Measurements from ENCODE around the gene FBLN7.

The FBLN7 gene

DNA sequence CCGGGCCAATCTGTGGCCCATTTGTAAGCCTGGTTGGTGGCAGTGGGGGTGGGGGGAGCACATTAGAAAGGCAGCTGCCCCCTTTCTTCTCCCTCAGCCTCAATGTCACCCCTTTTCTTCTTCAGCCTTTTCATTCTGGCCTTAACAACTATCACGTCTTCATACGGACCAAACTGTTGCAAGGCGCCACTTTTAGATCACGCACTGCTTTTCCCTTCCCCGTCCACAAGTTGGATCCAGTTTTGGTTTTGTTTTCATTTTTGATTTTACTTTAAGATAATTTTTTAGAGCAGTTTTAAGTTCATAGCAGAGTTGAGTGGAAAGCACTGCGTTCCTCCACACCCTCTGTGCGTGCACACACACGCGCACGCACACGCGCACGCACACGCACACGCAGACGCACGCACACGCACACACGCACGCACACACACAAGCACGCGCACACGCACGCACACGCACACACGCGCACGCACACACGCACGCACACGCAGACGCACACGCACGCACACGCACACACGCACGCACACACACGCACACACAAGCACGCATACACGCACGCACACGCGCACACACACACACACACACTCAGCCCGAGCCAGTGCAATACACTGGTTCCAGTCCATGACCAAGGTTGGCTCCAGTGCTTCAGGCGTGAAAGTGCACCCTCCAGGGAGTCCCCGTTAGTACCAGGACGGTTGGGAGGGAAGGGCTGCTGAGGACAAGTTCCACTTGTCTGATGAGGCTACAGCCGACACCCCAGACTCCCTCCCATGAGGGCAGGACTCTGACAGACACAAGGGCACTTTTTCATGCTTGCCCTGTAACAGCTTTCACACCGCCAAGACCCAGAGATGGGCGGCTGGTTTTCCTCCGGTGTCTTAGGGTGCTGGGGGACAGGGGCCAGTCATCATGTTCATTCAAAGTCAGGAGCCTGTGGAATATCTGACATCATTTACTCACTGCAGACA lies 22.4 kb downstream of the FBLN7 start:
- H3K4me3 ChIP-seq: peak overlapping the region in 6 of 10 experiments; percentile 18 to 52 (median 43); a peak in 7 of 20 replicates
- peaks cover 50 to 96% (median 86%) of the 10 kb centered on the region in 10 experiments for H3K4me1 ChIP-seq
- no peaks in the 10 kb centered on the region for H4K20me1 ChIP-seq
- H3K36me3 ChIP-seq: no peaks in the 10 kb centered on the region
- peaks cover 0 to 14% (median 0%) of the 10 kb centered on the region in 11 experiments; a peak in 4 of 22 replicates for H3K27me3 ChIP-seq
- H3K9me3 ChIP-seq (replicated peaks in 1 of 11): no peaks in the 10 kb centered on the region
- peak overlapping the region; percentile 70 to 95 (median 86) for H3K4me2 ChIP-seq
- no peak for TF ChIP-seq Cebpa-rat (IDR thresholded peaks at IDR 0.05)
- H3K27ac ChIP-seq: peak overlapping the region in 9 of 11 experiments; percentile 41 to 89 (median 69); a peak in 15 of 22 replicates
- H3K9ac ChIP-seq: peak overlapping the region in 7 of 11 experiments; percentile 35 to 59 (median 46); a peak in 8 of 22 replicates

DNA sequence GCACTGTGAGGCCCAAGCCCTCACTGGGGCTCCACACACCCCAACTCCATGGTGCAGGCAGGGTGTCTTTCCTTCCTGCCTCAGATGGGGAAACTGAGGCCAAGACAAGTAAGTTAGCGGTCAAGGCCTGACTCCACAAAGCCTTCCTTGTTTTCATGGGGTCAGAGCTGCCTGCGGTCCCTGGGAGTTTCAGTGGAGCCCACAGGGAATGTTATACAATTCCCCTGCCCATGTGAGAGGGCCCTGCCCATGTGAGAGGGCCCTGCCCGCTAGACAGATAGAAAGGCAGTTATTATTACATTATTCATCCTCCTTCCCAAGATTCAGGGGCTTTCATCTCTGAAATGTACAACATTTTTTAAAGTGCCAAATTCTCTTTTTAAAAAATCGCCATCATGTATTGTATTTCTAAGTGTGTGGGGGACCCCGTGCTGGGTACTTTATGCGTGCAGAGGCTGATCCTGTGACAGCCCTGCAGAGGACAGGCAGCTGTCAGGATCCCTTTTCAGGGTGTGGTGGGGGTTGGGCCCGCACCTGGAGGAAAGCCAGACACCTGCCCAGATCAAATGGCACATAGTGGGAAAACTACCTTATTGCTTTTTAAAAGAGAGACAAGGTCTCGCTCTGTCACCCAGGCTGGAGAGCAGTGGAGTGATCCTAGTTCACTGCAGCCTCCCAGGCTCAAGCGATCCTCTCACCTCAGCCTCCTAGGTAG lies 23.4 kb downstream of the FBLN7 start:
- Histone ChIP-seq H3K9me3 (replicated peaks in 1 of 11) (no peaks in the 10 kb centered on the region), H3K4me1 (peaks cover 40 to 86% (median 76%) of the 10 kb centered on the region in 10 experiments), H3K27ac (peak overlapping the region in 5 of 11 experiments; percentile 49 to 89 (median 85); a peak in 9 of 22 replicates), H4K20me1 (no peaks in the 10 kb centered on the region), H3K36me3 (no peaks in the 10 kb centered on the region), H3K27me3 (peaks cover 0 to 14% (median 0%) of the 10 kb centered on the region in 11 experiments; a peak in 4 of 22 replicates), H3K4me2 (peak overlapping the region; percentile 70 to 95 (median 86); a peak in 20 of 22 replicates), H3K9ac (peak overlapping the region in 3 of 11 experiments; percentile 4 to 56 (median 34); a peak in 2 of 22 replicates), H3K4me3 (no peak overlapping the region)
- TF ChIP-seq Cebpa-rat (IDR thresholded peaks at IDR 0.05): no peak

- no peaks in the 10 kb centered on the region for H3K36me3 ChIP-seq
- H3K4me3 ChIP-seq: no peak overlapping the region
- TF ChIP-seq Cebpa-rat (IDR thresholded peaks at IDR 0.05): no peak
- H3K4me1 ChIP-seq: peaks cover 33 to 79% (median 69%) of the 10 kb centered on the region in 10 experiments
- H3K27ac ChIP-seq: no peak overlapping the region
- peak overlapping the region in 6 of 11 experiments; percentile 70 to 91 (median 86); a peak in 9 of 22 replicates for H3K4me2 ChIP-seq
- no peaks in the 10 kb centered on the region for H3K9me3 ChIP-seq (replicated peaks in 1 of 11)
- no peak overlapping the region; a peak in 1 of 22 replicates for H3K9ac ChIP-seq
- no peaks in the 10 kb centered on the region for H4K20me1 ChIP-seq
- H3K27me3 ChIP-seq: peaks cover 0 to 14% (median 0%) of the 10 kb centered on the region in 11 experiments; a peak in 4 of 22 replicates
These were observed 24.2 kb downstream of the FBLN7 start for GRCh38 chr2:112162341-112162740.

DNA sequence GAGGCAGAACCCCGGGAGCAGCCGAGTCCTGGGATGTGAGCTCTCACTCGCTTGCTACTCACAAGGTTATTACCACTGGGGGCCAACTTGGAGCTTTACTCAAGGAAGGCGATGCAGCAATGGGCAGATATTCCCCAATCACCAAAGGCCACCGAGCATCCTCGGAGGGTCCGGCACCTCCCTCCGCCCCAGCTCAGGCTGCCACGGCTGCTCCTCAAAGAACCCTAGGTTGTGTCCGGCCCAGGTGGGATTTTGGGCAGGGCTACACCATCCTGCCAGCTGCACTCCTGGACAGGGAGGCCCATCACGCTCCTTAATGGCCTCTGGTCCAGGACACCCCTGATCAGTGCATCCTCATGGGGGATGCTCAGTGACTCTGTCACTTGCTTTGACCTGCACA lies 24.8 kb downstream of the FBLN7 start:
- Histone ChIP-seq H3K27me3 (peaks cover 0 to 14% (median 0%) of the 10 kb centered on the region in 11 experiments; a peak in 4 of 22 replicates), H3K9ac (no peak overlapping the region), H3K36me3 (no peaks in the 10 kb centered on the region), H3K27ac (no peak overlapping the region), H4K20me1 (no peaks in the 10 kb centered on the region), H3K4me2 (peak overlapping the region in 8 of 11 experiments; percentile 17 to 91 (median 58); a peak in 15 of 22 replicates), H3K4me1 (peaks cover 26 to 78% (median 63%) of the 10 kb centered on the region in 10 experiments), H3K9me3 (replicated peaks in 1 of 11) (0 out of 22 replicates have a peak, but pooled peaks cover 0 to 3% (median 0%) of the 10 kb centered on the region in 11 experiments), H3K4me3 (no peak overlapping the region)
- no peak for TF ChIP-seq Cebpa-rat (IDR thresholded peaks at IDR 0.05)

- Histone ChIP-seq H3K27ac (no peak overlapping the region), H3K27me3 (peaks cover 0 to 14% (median 0%) of the 10 kb centered on the region in 11 experiments; a peak in 4 of 22 replicates), H3K36me3 (no peaks in the 10 kb centered on the region), H3K4me2 (peak overlapping the region in 8 of 11 experiments; percentile 17 to 91 (median 58); a peak in 15 of 22 replicates), H4K20me1 (no peaks in the 10 kb centered on the region), H3K4me1 (peaks cover 22 to 78% (median 62%) of the 10 kb centered on the region in 10 experiments), H3K9ac (0 out of 22 replicates have a peak overlapping the region, but pooled peaks of 1 of the 11 experiments have one; percentile 4), H3K4me3 (no peak overlapping the region), H3K9me3 (replicated peaks in 1 of 11) (0 out of 22 replicates have a peak, but pooled peaks cover 0 to 4% (median 0%) of the 10 kb centered on the region in 11 experiments)
- TF ChIP-seq Cebpa-rat (IDR thresholded peaks at IDR 0.05): no peak
These were observed 25.4 kb downstream of the FBLN7 start for GRCh38 chr2:112163541-112163981.

GRCh38 chr2:112164876-112165275 lies 26.7 kb downstream of the FBLN7 start:
- Histone ChIP-seq H3K4me2 (peak overlapping the region in 3 of 11 experiments; percentile 12 to 72 (median 70); a peak in 4 of 22 replicates), H3K27ac (no peak overlapping the region)
- TF ChIP-seq Cebpa-rat (IDR thresholded peaks at IDR 0.05): no peak

DNA sequence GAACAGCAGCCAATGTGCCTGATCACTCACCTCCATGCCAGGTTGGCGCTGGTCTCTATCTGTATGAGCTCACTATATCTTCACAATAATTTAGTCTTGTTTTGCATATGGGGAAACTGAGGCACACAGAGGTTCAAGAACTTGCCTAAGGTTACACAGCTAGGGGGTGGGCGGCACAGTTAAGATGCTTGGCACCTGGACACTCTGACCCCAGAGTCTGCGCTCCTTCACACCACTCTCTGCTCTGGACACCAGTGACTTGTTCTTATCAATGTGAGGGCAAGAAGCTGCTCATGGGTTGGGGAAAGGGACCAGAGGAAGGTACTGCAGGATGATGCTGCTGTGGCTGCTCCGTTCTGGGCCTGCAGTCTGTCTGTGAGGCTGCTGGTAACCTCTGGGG lies 27.1 kb downstream of the FBLN7 start:
- Histone ChIP-seq H3K9me3 (replicated peaks in 1 of 11) (0 out of 22 replicates have a peak, but pooled peaks cover 0 to 4% (median 0%) of the 10 kb centered on the region in 11 experiments), H3K36me3 (no peaks in the 10 kb centered on the region), H3K4me3 (no peak overlapping the region), H4K20me1 (no peaks in the 10 kb centered on the region), H3K27me3 (peaks cover 0 to 11% (median 0%) of the 10 kb centered on the region in 11 experiments; a peak in 3 of 22 replicates), H3K27ac (no peak overlapping the region), H3K4me1 (peaks cover 8 to 84% (median 59%) of the 10 kb centered on the region in 10 experiments; a peak in 19 of 20 replicates), H3K9ac (no peak overlapping the region), H3K4me2 (no peak overlapping the region)
- no peak for TF ChIP-seq Cebpa-rat (IDR thresholded peaks at IDR 0.05)

More at GRCh38 chr2:112164876-112165275, 26.7 kb downstream of the FBLN7 start:
- Histone ChIP-seq H3K4me1 (peaks cover 10 to 82% (median 63%) of the 10 kb centered on the region in 10 experiments; a peak in 19 of 20 replicates), H3K9me3 (replicated peaks in 1 of 11) (0 out of 22 replicates have a peak, but pooled peaks cover 0 to 4% (median 0%) of the 10 kb centered on the region in 11 experiments), H3K4me3 (no peak overlapping the region), H4K20me1 (no peaks in the 10 kb centered on the region), H3K9ac (no peak overlapping the region), H3K27me3 (peaks cover 0 to 14% (median 0%) of the 10 kb centered on the region in 11 experiments; a peak in 3 of 22 replicates), H3K36me3 (no peaks in the 10 kb centered on the region)
